SK-N-SH (cell line): ENCODE data around the gene ZFX. TPM values are rescaled to one million over a fixed set of nuclear protein-coding genes. Genes with fewer than 3 reads are reported as not detected.

Experiments used
- CTCF ChIA-PET: fragments of 300-600, 350-600 bp; formaldehyde crosslinking; extraction: SDS; loops from one replicate; lab custom pipeline; 2021; lab: Yijun Ruan, JAX
- POLR2A ChIA-PET: fragments of 350-600 bp; sonication (Branson Sonifier 250); formaldehyde crosslinking; extraction: SDS; loops from one replicate; lab custom pipeline; 2020; ENCODE audit warnings: antibody characterized with exemption, inconsistent platforms; lab: Yijun Ruan, JAX
- DNase-seq: peaks from one replicate; pipeline ENCODE4 v3.0.0; 2012
- H2AFZ ChIP-seq: fragments of 200-600 bp; sonication (generic); 2 replicates; pipeline ENCODE4 v1.8.1; 2016; ENCODE audit warnings: antibody characterized with exemption, mild to moderate bottlenecking, low read depth
- H3F3A ChIP-seq: fragments of 200-600 bp; sonication (generic); replicated peaks from 2 replicates; pipeline ENCODE3; 2016; ENCODE audit warnings: antibody characterized with exemption, mild to moderate bottlenecking; ENCODE audit not compliant: insufficient read depth
- H3K27ac ChIP-seq, 2 experiments: fragments of 200-500 bp in 1 of 2; fragments of 200-600 bp in 1 of 2; sonication (Bioruptor generic) in 1 of 2; sonication (generic), shearing (Covaris generic) in 1 of 2; 2 replicates each; pipeline versions ENCODE4 v1.5.1 to v1.6.1; 2014 to 2016; ENCODE audit warnings: low read depth in 2 of 2, inconsistent platforms in 1 of 2, low read length in 1 of 2, mild to moderate bottlenecking in 1 of 2, mixed read lengths in 1 of 2
- H3K27me3 ChIP-seq: fragments of 200-600 bp; sonication (generic), shearing (Covaris generic); 2 replicates; pipeline ENCODE4 v1.6.1; 2016; ENCODE audit warnings: mixed run types; ENCODE audit not compliant: insufficient read depth
- H3K36me3 ChIP-seq, 2 experiments: fragments of 200-500 bp in 1 of 2; fragments of 200-600 bp in 1 of 2; sonication (Bioruptor generic) in 1 of 2; sonication (generic) in 1 of 2; replicated peaks in 1 of 2; 2 replicates each; pipeline versions ENCODE3 to v1.5.1; 2014 to 2016; ENCODE audit warnings: low read length in 1 of 2, mild to moderate bottlenecking in 1 of 2; ENCODE audit not compliant: insufficient read depth in 2 of 2, control insufficient read depth in 1 of 2
- H3K4me1 ChIP-seq, 2 experiments: fragments of 200-500 bp in 1 of 2; fragments of 200-600 bp in 1 of 2; sonication (Bioruptor generic) in 1 of 2; sonication (generic), shearing (Covaris generic) in 1 of 2; 2 replicates each; pipeline versions ENCODE4 v1.5.1 to v1.6.1; 2014 to 2016; ENCODE audit warnings: low read depth in 1 of 2, low read length in 1 of 2, mixed run types in 1 of 2; ENCODE audit not compliant: insufficient read depth in 2 of 2, control insufficient read depth in 1 of 2
- H3K4me2 ChIP-seq: fragments of 200-600 bp; sonication (generic), shearing (Covaris generic); 2 replicates; pipeline ENCODE4 v1.6.1; 2017; ENCODE audit warnings: mixed run types
- H3K4me3 ChIP-seq, 2 experiments: fragments of 200-500 bp in 1 of 2; fragments of 200-600 bp in 1 of 2; sonication (Bioruptor generic) in 1 of 2; sonication (generic), shearing (Covaris generic) in 1 of 2; 2 replicates each; pipeline versions ENCODE4 v1.5.1 to v1.8.1; 2014 to 2016; ENCODE audit warnings: low read depth in 2 of 2, inconsistent platforms in 1 of 2, low read length in 1 of 2, mild to moderate bottlenecking in 1 of 2, mixed read lengths in 1 of 2, moderate library complexity in 1 of 2
- H3K79me2 ChIP-seq: fragments of 200-600 bp; sonication (generic); 2 replicates; pipeline ENCODE4 v1.8.1; 2017; ENCODE audit warnings: mild to moderate bottlenecking; ENCODE audit not compliant: insufficient read depth
- H3K9ac ChIP-seq: fragments of 200-600 bp; sonication (generic); 2 replicates; pipeline ENCODE4 v1.6.1; 2017; ENCODE audit warnings: mixed run types
- H3K9me2 ChIP-seq: fragments of 200-600 bp; sonication (generic); 2 replicates; pipeline ENCODE4 v1.6.1; 2017; ENCODE audit warnings: mixed run types
- H3K9me3 ChIP-seq: fragments of 200-600 bp; sonication (generic); 2 replicates; pipeline ENCODE4 v1.6.1; 2017; ENCODE audit warnings: mixed run types, mild to moderate bottlenecking, moderate library complexity
- H4K20me1 ChIP-seq: fragments of 200-600 bp; sonication (generic); 2 replicates; pipeline ENCODE4 v1.6.1; 2017; ENCODE audit warnings: mild to moderate bottlenecking, mixed run types; ENCODE audit not compliant: insufficient read depth
- CTCF ChIP-seq: fragments of 200-600 bp; sonication (generic); IDR thresholded peaks from 2 replicates; pipeline ENCODE4 v1.6.1; 2017; ENCODE audit warnings: antibody characterized with exemption, mild to moderate bottlenecking, moderate library complexity
- ELF1 ChIP-seq: IDR thresholded peaks from 2 replicates; pipeline ENCODE4 v1.4.0; 2012
- EP300 ChIP-seq, 2 experiments: IDR thresholded peaks; 2 replicates each; pipeline versions ENCODE4 v1.4.0 to v1.6.1; 2012; ENCODE audit warnings: borderline replicate concordance in 1 of 2, low read depth in 1 of 2, low read length in 1 of 2
- EZH2phosphoT487 ChIP-seq: fragments of 200-600 bp; sonication (generic); IDR thresholded peaks from 2 replicates; pipeline ENCODE4 v1.6.1; 2017; ENCODE audit warnings: low read depth, mixed run types, mild to moderate bottlenecking, antibody characterized with exemption, moderate library complexity, borderline replicate concordance
- FOSL2 ChIP-seq: IDR thresholded peaks from 2 replicates; pipeline ENCODE4 v1.4.0; 2012; ENCODE audit warnings: low read depth, mild to moderate bottlenecking, moderate library complexity, borderline replicate concordance
- FOXJ3 ChIP-seq: sonication (generic); formaldehyde crosslinking; IDR thresholded peaks from 2 replicates; pipeline ENCODE4 v1.5.1; 2020; ENCODE audit warnings: mild to moderate bottlenecking, missing genetic modification reagents
- GABPA ChIP-seq: IDR thresholded peaks from 2 replicates; pipeline ENCODE4 v1.4.0; 2012; ENCODE audit warnings: low read depth, mild to moderate bottlenecking
- GATA2 ChIP-seq: sonication (generic); formaldehyde crosslinking; IDR thresholded peaks from 2 replicates; pipeline ENCODE4 v1.5.0; 2020; ENCODE audit warnings: mild to moderate bottlenecking, missing genetic modification reagents
- IRF3 ChIP-seq: fragments of 150-350 bp; IDR thresholded peaks from 2 replicates; pipeline ENCODE4 v1.6.1; 2016; ENCODE audit warnings: mild to moderate bottlenecking, low read depth, low read length
- MEF2A ChIP-seq: IDR thresholded peaks from 2 replicates; pipeline ENCODE4 v1.4.0; 2012; ENCODE audit warnings: low read depth, borderline replicate concordance
- NRF1 ChIP-seq: IDR thresholded peaks from 2 replicates; pipeline ENCODE4 v1.6.1; 2012; ENCODE audit warnings: low read depth, mild to moderate bottlenecking, low read length
- POLR2AphosphoS5 ChIP-seq: IDR thresholded peaks from 2 replicates; pipeline ENCODE4 v1.6.1; 2012; ENCODE audit warnings: low read depth, low read length
- REST ChIP-seq: IDR thresholded peaks from 2 replicates; pipeline ENCODE4 v1.6.1; 2012; ENCODE audit warnings: mild to moderate bottlenecking, low read depth, low read length, moderate library complexity
- RFX5 ChIP-seq: IDR thresholded peaks from 2 replicates; pipeline ENCODE4 v1.6.1; 2012; ENCODE audit warnings: mild to moderate bottlenecking, improper control_type of control experiment, low read length
- RXRA ChIP-seq: IDR thresholded peaks from 2 replicates; pipeline ENCODE4 v1.4.0; 2012; ENCODE audit warnings: low read depth, mild to moderate bottlenecking, borderline replicate concordance
- SMC3 ChIP-seq: IDR thresholded peaks from 2 replicates; pipeline ENCODE4 v1.6.1; 2012; ENCODE audit warnings: low read depth, low read length, improper control_type of control experiment
- TAF1 ChIP-seq: IDR thresholded peaks from 2 replicates; pipeline ENCODE4 v1.6.1; 2012; ENCODE audit warnings: low read depth, mild to moderate bottlenecking, low read length, moderate library complexity, borderline replicate concordance
- TEAD4 ChIP-seq: IDR thresholded peaks from 2 replicates; pipeline ENCODE4 v1.4.0; 2012; ENCODE audit warnings: mild to moderate bottlenecking, borderline replicate concordance; ENCODE audit not compliant: insufficient read depth
- USF2 ChIP-seq: fragments of 150-350 bp; IDR thresholded peaks from 2 replicates; pipeline ENCODE4 v1.6.1; 2017; ENCODE audit warnings: antibody characterized with exemption, low read length, low read depth, borderline replicate concordance
- WGBS: methylation state at CpG from one replicate; pipeline ENCODE4 v1.1.6; 2017; ENCODE audit warnings: low lambda C conversion rate; 5-methylcytosine and 5-hydroxymethylcytosine counted together
- polyA plus RNA-seq, 3 experiments: library from polyadenylated mRNA; depleted of rRNA; stranded (reverse); fragments of >200 nt; gene quantifications; 2 replicates each; pipeline ENCODE4 v1.2.3, GENCODE V29; 2012

The ZFX gene
- polyA plus RNA-seq, 1 of the 3 experiments (the other 2 are of a cell fraction): 9.0 TPM

GRCh38 chrX:24219320-24219719 is 69.8 kb downstream of the ZFX start:
- no peak for TF ChIP-seq GATA2 (CRISPR knock-in tag)
- TF ChIP-seq TEAD4: no peak
- no peak for TF ChIP-seq GABPA
- no peak for TF ChIP-seq RXRA
- no peak for TF ChIP-seq NRF1
- no peak for TF ChIP-seq RFX5
- TF ChIP-seq EZH2phosphoT487: no peak
- no peak for TF ChIP-seq TAF1
- TF ChIP-seq MEF2A: no peak
- TF ChIP-seq FOXJ3 (CRISPR knock-in tag): no peak
- no peak for TF ChIP-seq ELF1
- TF ChIP-seq IRF3: no peak
- no peak for TF ChIP-seq FOSL2
- no peak for TF ChIP-seq CTCF
- TF ChIP-seq SMC3: no peak
- no peak for TF ChIP-seq POLR2AphosphoS5
- TF ChIP-seq REST: no peak
- no peak for TF ChIP-seq USF2
- TF ChIP-seq EP300 (IDR thresholded peaks at IDR 0.05; ENCODE audit: borderline replicate concordance in 1 of 2, low read depth in 1 of 2, low read length in 1 of 2): no peak
- TF ChIP-seq, all 33 proteins: peak for 0
- CTCF ChIA-PET: interaction anchor here (1.2 kb wide), 1 partner anchor 13 kb away, joined by 5 read pairs; no protein-coding TSS in a partner anchor
- H3K27ac ChIP-seq: no peak overlapping the region
- WGBS: 87% methylated on average over 8 of the region's 8 CpGs
- no peaks in the 10 kb centered on the region for H3K4me1 ChIP-seq
- H2AFZ ChIP-seq: no peak overlapping the region
- POLR2A ChIA-PET: no interaction called here
- no peak overlapping the region for H3K4me2 ChIP-seq
- no peaks in the 10 kb centered on the region for H3K9me3 ChIP-seq
- no peaks in the 10 kb centered on the region for H3K9me2 ChIP-seq
- no peak overlapping the region for H3K4me3 ChIP-seq
- no peaks in the 10 kb centered on the region for H3K27me3 ChIP-seq
- H3K36me3 ChIP-seq: peaks cover 10 to 14% of the 10 kb centered on the region in 2 experiments
- H3K9ac ChIP-seq: no peak overlapping the region
- peaks cover 4% of the 10 kb centered on the region; the same call in 1 of the 2 replicates for H3K79me2 ChIP-seq
- no peak for DNase-seq
- H4K20me1 ChIP-seq: no peaks in the 10 kb centered on the region
- H3F3A ChIP-seq: peaks cover 17% of the 10 kb centered on the region
